ENCODE data around the gene PHF2. TPM values are rescaled to one million over a fixed set of nuclear protein-coding genes. Genes with fewer than 3 reads are reported as not detected.

PHF2 gene
- total RNA-seq, 4 donors from 2014 or later = 15.0 to 28.6 (median 20.4) TPM

GRCh38 chr9:93655621-93656425 is 79.4 kb downstream of the PHF2 start:
- TF ChIP-seq CTCF (IDR thresholded peaks at IDR 0.05; ENCODE audit: low read depth) = no peak

- TF ChIP-seq CTCF (IDR thresholded peaks at IDR 0.05; ENCODE audit: low read depth) = no peak
These were observed 80.2 kb downstream of the PHF2 start for GRCh38 chr9:93656426-93657239.

GRCh38 chr9:93657331-93658111 is 81.1 kb downstream of the PHF2 start:
- no peak for TF ChIP-seq CTCF (IDR thresholded peaks at IDR 0.05; ENCODE audit: low read depth)

GRCh38 chr9:93658184-93658925 is 82.0 kb downstream of the PHF2 start:
- no peak for TF ChIP-seq CTCF (IDR thresholded peaks at IDR 0.05; ENCODE audit: low read depth)

GRCh38 chr9:93659044-93659836 is 82.9 kb downstream of the PHF2 start:
- no peak for TF ChIP-seq CTCF (IDR thresholded peaks at IDR 0.05; ENCODE audit: low read depth)

- no peak for TF ChIP-seq CTCF (IDR thresholded peaks at IDR 0.05; ENCODE audit: low read depth)
These were observed 83.4 kb downstream of the PHF2 start for GRCh38 chr9:93659837-93660177.

Measured in subcutaneous adipose tissue (tissue), 4 donors.